ENCODE data around the gene ZNF319.

Gene ZNF319

DNA sequence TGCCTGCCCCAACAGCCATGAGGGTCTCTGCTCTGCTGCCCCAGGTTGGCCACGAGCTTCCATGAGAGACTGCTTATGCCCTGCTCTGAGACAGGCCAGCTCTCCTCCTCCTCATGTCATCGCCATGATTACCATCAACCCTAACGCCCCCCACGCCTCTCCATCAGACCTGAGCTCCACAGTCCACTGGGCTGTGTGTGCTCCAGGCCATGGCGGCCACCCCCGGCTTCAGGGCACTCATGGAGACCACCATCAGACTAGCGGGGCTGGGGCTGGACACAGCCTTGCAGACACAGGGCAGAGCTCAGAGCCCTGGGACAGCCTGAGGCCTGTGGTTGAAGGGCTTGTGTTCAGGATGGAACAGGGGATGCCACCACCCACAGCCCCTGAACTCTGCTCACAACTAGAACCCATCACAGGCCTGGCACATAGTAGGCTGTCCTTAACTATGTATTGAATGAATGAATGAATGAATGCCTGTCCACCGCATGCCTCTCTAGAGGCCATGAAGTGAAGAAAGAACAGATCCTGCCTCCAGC lies 44.1 kb downstream of the ZNF319 start:
- TF ChIP-seq ZFX (IDR thresholded peaks at IDR 0.05) = no peak
- TF ChIP-seq, protein P1, sequence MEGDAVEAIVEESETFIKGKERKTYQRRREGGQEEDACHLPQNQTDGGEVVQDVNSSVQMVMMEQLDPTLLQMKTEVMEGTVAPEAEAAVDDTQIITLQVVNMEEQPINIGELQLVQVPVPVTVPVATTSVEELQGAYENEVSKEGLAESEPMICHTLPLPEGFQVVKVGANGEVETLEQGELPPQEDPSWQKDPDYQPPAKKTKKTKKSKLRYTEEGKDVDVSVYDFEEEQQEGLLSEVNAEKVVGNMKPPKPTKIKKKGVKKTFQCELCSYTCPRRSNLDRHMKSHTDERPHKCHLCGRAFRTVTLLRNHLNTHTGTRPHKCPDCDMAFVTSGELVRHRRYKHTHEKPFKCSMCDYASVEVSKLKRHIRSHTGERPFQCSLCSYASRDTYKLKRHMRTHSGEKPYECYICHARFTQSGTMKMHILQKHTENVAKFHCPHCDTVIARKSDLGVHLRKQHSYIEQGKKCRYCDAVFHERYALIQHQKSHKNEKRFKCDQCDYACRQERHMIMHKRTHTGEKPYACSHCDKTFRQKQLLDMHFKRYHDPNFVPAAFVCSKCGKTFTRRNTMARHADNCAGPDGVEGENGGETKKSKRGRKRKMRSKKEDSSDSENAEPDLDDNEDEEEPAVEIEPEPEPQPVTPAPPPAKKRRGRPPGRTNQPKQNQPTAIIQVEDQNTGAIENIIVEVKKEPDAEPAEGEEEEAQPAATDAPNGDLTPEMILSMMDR (conservative IDR thresholded peaks at IDR 0.05) = no peak
- no peak overlapping the region for H3K27ac ChIP-seq

DNA sequence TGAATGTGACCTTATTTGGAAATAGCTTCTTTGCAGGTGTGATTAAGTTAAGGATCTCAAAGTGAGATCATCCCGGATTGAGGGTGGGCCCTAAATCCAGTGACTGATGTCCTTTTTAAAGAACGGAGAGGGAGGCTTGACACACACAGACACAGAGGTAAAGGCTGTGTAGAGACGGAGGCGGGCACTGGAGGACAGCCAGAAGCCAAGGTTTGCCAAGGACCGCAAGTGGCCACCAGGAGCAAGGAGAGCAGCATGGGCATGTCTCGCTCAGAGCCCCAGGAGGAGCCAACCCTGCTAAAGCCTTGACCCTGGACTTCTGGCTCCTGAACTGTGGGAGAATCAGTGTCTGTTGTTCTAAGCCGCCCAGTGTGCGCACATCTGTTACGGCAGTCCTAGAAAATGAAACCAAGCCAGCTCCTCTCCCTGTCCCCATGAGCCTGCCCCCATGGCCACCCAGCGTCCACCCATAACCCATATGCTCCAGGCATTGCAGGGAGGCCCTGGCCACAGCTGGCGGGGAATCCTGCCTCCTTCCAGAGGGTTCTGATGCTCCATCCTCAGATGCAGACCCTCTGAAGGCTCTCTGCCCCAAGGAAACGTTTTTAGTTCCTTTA lies 44.8 kb downstream of the ZNF319 start:
- H3K27ac ChIP-seq = no peak overlapping the region
- no peak for TF ChIP-seq ZFX (IDR thresholded peaks at IDR 0.05)
- TF ChIP-seq, protein P1 (conservative IDR thresholded peaks at IDR 0.05) = no peak

- TF ChIP-seq, protein P1 (conservative IDR thresholded peaks at IDR 0.05) = no peak
- no peak for TF ChIP-seq ZFX (IDR thresholded peaks at IDR 0.05)
- H3K27ac ChIP-seq = no peak overlapping the region
Observed at GRCh38 chr16:57953857-57954256, 46.6 kb downstream of the ZNF319 start.

DNA sequence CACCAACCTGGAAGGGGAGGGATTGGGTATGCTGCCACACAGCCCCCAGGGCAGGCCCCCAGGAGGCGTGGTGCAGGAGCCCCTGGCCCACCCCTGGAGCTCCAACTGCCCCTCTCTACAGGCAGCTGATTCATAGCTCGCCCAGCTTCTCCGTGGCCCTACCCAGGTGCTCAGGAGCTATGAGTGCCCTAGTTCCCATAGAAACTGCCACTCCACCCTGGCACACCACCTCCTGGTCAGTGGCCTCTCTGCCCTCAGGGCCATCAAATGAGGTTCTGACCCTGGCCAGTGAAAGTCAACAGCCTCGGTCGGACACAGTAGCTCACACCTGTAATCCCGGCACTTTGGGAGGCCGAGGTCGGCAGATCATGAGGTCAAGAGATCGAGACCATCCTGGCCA lies 47.6 kb downstream of the ZNF319 start:
- TF ChIP-seq, protein P1 (conservative IDR thresholded peaks at IDR 0.05) = no peak
- no peak for TF ChIP-seq ZFX (IDR thresholded peaks at IDR 0.05)

DNA sequence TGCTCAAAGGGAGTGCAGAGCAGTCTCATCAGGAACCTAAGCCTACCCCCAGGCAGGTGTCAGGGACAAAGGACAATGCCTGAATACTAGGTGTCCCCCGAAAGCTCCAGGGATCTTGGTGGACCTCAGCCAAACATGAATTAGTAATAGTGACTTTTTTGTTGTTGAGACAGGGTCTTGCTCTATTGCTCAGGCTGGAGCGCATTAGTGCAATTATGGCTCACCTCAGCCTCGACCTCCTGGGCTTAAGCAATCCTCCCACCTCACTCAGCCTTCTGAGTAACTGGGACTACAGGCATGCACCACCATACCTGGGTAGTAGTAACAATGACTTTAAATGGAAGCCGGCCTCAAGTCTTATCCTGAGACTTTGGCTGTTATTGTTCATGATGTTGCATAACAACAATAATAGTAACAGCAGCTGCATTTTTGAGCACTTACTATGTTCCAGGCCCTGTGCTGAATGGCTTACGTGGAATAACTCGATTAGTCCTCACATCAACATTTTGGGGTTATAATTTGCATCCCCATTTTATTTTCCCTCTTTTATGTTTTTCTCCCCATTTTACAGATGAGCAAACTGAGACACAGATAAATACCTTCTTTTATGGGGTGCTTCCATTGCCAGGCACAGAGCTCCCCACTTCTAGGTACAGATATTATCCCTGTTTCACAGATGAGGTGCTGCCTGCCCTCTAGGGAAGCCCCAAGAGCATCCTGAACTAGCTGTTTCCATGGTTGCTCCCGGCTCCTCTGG lies 49.1 kb downstream of the ZNF319 start:
- TF ChIP-seq, protein P1 (conservative IDR thresholded peaks at IDR 0.05) = no peak
- no peak for TF ChIP-seq ZFX (IDR thresholded peaks at IDR 0.05)
- no peak overlapping the region for H3K27ac ChIP-seq

More for the DNA sequence above, 47.6 kb downstream of the ZNF319 start:
- H3K27ac ChIP-seq = no peak overlapping the region

DNA sequence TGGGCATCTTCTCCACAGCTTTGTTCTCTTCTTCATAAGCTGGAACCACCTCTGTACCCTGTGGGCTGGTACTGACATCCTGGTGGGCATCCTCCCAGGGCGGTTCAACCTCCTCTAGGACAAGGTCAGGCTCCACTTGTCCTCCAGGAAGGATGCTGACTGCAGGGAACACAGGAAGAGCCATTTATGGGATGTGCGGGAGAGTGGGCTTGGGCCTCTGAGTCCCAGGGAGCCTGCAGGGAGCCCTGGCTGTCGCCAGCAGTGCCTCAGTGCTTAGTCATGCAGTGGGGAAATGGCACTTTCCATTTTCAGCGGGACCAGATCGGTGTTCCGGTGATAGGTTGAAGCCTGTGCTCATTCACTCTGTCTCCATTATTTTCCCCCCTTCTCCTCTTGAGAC lies 50.1 kb downstream of the ZNF319 start:
- TF ChIP-seq ZFX (IDR thresholded peaks at IDR 0.05) = no peak
- TF ChIP-seq, protein P1 (conservative IDR thresholded peaks at IDR 0.05) = no peak
- no peak overlapping the region for H3K27ac ChIP-seq

- no peak overlapping the region for H3K27ac ChIP-seq
Observed at GRCh38 chr16:57949595-57950238, 50.8 kb downstream of the ZNF319 start.

More at GRCh38 chr16:57949595-57950238, 50.8 kb downstream of the ZNF319 start:
- TF ChIP-seq ZFX (IDR thresholded peaks at IDR 0.05) = no peak
- TF ChIP-seq, protein P1 (conservative IDR thresholded peaks at IDR 0.05) = no peak
